Right lobe of liver (tissue), 6 donors: ENCODE data around the gene ALLC. TPM values are rescaled to one million over a fixed set of nuclear protein-coding genes. Genes with fewer than 3 reads are reported as not detected.

Source experiments
- ATAC-seq, 4 donors: fragments of 200-7000 bp; cut with Tn5 transposase; one replicate each; pipeline ENCODE4 v1.9.1; 2020; ENCODE audit warnings: mild to moderate bottlenecking in 4 of 4, moderate library complexity in 4 of 4
- DNase-seq, 3 donors: peaks; one replicate each; pipeline ENCODE4 v3.0.0-alpha.2; 2020
- H3K27ac ChIP-seq, 3 donors: fragments of 200-600 bp; one replicate each; pipeline ENCODE4 v1.8.0; 2022
- H3K27me3 ChIP-seq, 2 donors: fragments of 200-600 bp; one replicate each; pipeline ENCODE4 v1.8.0; 2022
- H3K36me3 ChIP-seq, 4 donors: fragments of 200-600 bp; sonication (generic) in 1 of 4; one replicate each; pipeline versions ENCODE4 v1.5.1 to v1.8.0; 2017 to 2022; ENCODE audit warnings: control low read depth in 1 of 4
- H3K4me1 ChIP-seq, 4 donors: fragments of 200-600 bp; sonication (generic) in 1 of 4; one replicate each; pipeline versions ENCODE4 v1.5.1 to v1.8.0; 2017 to 2022; ENCODE audit warnings: control low read depth in 1 of 4
- H3K4me3 ChIP-seq, 3 donors: fragments of 200-600 bp; one replicate each; pipeline ENCODE4 v1.8.0; 2022
- H3K9me3 ChIP-seq, 4 donors: fragments of 200-600 bp; sonication (generic) in 1 of 4; one replicate each; pipeline versions ENCODE4 v1.5.1 to v1.8.0; 2017 to 2022; ENCODE audit warnings: control low read depth in 1 of 4
- POLR2A ChIP-seq: fragments of 450-650 bp; IDR thresholded peaks from one replicate; pipeline ENCODE4 v1.6.1; 2017; ENCODE audit warnings: antibody characterized with exemption, mild to moderate bottlenecking
- WGBS: methylation state at CpG from one replicate; pipeline ENCODE4 v1.1.6; 2018; ENCODE audit warnings: low coverage, low lambda C conversion rate; ENCODE audit not compliant: insufficient coverage; ENCODE audit errors: missing lambda C conversion rate; 5-methylcytosine and 5-hydroxymethylcytosine counted together
- intact Hi-C, 2 donors: fragments of 100-400 bp; cut with DNase I; formaldehyde crosslinking; loops; one replicate each; pipeline versions ENCODE4 v1.11.2 to v1.14.1; 2022
- total RNA-seq, 6 experiments: library from RNA; depleted of rRNA in 2 of 6; stranded (reverse); fragments of >200 nt in 2 of 6; fragmentation: NEBNext Ultra II Directional in 3 of 6; extraction: Animal tissue kit (Norgen Biotek cat#: 25700) in 3 of 6; gene quantifications; one replicate each; pipeline versions ENCODE4 v1.1.0 to v1.2.4, GENCODE V29; 2016 to 2023
- TF ChIP-seq, protein P1 (sequence below), 4 donors: fragments of 200-600 bp in 3 of 4; fragments of 450-650 bp in 1 of 4; IDR thresholded peaks; one replicate each; pipeline versions ENCODE4 v1.5.1 to v1.8.0; 2016 to 2022; ENCODE audit warnings: antibody characterized with exemption in 4 of 4, mild to moderate bottlenecking in 2 of 4
- donor health status: DM: no; HTN: yes; CAD: no.
- donor health status: DM: no; HTN: no; CAD: no.
- donor health status: DM: no; HTN: no; CAD: no.
- donor health status: DM: no; HTN: yes; CAD: no.
- donor health status: DM: no; HTN: yes; CAD: no.

Gene ALLC
- total RNA-seq, 6 experiments from 2014 or later, result 0.18 to 0.63 (median 0.31) TPM; not detected in 1

DNA sequence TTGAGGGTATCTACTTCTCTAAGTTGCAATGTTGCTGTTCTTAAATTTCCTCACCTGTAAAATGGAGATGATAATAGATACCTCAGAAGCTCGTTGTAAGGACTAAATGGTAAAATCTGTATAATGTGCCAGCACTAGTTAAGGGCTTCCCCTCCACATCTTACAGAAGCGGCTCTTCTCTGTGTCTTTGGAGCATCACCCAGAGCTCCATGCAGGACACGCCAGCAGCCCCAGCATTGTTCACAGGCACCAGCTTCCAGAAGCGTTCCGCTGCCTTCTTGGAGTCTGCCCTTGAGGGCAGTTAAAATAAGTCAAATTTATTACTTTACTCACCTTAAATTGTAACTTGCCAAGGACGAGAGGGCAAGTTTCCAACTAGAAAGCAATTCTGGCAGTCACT is 51.2 kb downstream of the ALLC start:
- Histone ChIP-seq H3K36me3 (no peaks in the 10 kb centered on the region), H3K4me3 (no peak overlapping the region), H3K9me3 (no peaks in the 10 kb centered on the region), H3K27ac (no peak overlapping the region), H3K27me3 (no peaks in the 10 kb centered on the region), H3K4me1 (no peaks in the 10 kb centered on the region)
- no peak for ATAC-seq
- intact Hi-C loops, result no loop called here
- TF ChIP-seq, protein P1, sequence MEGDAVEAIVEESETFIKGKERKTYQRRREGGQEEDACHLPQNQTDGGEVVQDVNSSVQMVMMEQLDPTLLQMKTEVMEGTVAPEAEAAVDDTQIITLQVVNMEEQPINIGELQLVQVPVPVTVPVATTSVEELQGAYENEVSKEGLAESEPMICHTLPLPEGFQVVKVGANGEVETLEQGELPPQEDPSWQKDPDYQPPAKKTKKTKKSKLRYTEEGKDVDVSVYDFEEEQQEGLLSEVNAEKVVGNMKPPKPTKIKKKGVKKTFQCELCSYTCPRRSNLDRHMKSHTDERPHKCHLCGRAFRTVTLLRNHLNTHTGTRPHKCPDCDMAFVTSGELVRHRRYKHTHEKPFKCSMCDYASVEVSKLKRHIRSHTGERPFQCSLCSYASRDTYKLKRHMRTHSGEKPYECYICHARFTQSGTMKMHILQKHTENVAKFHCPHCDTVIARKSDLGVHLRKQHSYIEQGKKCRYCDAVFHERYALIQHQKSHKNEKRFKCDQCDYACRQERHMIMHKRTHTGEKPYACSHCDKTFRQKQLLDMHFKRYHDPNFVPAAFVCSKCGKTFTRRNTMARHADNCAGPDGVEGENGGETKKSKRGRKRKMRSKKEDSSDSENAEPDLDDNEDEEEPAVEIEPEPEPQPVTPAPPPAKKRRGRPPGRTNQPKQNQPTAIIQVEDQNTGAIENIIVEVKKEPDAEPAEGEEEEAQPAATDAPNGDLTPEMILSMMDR (IDR thresholded peaks at IDR 0.05), result no peak
- TF ChIP-seq POLR2A, result no peak
- no peak for DNase-seq
- 60% methylated on average over 6 of the region's 6 CpGs for WGBS

DNA sequence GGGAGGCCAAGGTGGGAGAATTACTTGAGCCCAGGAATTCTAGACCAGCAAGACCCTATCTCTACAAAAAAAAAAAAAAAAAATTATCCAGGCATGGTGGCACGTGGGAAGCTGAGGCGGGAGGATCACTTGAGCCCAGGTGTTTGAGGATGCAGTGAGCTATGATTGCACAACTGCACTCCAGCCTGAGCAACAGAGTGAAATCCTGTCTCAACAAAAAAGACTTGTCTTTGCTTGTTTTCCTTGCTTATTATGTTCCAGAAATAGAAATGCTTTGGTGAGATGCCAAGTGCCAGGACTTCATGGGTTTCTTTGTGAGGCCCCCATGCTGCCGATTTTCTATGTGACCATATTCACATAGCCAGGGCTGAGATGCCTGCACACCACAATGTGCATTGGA is 54.4 kb downstream of the ALLC start:
- H3K27me3 ChIP-seq, result no peaks in the 10 kb centered on the region
- ATAC-seq (no peak), DNase-seq (no peak)
- no peak overlapping the region for H3K27ac ChIP-seq
- no peaks in the 10 kb centered on the region for H3K9me3 ChIP-seq
- intact Hi-C loops, result no loop called here
- no peaks in the 10 kb centered on the region for H3K4me1 ChIP-seq
- 36% methylated on average over 3 of the region's 3 CpGs for WGBS
- no peak overlapping the region for H3K4me3 ChIP-seq
- TF ChIP-seq, protein P1 (IDR thresholded peaks at IDR 0.05), result no peak
- no peak for TF ChIP-seq POLR2A
- no peaks in the 10 kb centered on the region for H3K36me3 ChIP-seq

DNA sequence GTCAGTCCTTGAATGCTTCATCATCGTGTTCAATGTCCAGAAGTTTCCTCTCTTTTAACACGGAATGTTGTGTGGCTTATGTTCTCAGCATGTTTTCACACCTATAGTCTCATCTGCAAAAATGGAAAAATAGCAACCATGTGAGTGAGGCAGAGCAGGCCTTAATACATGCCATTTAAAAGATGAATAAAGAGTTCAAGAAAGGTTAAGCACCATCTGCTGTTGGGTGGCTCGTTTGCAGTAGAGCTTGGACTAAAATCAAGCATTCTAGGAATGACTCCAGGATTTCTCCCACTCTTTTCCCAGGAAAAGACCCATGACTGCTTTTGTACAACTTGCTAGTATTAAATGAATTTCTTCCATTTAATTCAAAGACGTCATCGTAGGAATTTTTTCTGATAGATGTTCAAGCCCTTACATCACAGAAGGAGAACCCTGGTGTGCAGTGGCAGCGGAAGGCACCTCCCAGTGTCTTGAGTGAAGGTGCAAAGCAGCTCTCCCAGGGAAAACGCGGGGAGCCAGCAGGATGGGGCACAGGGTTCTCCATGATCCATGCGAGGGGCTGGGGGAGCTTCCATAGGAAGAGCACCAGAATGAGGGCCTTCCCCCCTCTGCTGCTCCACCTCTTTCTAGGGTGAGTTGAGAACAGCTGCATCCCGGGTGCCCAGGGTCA is 55.0 kb downstream of the ALLC start:
- no peak for ATAC-seq
- 60% methylated on average over 9 of the region's 10 CpGs for WGBS
- TF ChIP-seq POLR2A, result no peak
- TF ChIP-seq, protein P1 (IDR thresholded peaks at IDR 0.05), result no peak

DNA sequence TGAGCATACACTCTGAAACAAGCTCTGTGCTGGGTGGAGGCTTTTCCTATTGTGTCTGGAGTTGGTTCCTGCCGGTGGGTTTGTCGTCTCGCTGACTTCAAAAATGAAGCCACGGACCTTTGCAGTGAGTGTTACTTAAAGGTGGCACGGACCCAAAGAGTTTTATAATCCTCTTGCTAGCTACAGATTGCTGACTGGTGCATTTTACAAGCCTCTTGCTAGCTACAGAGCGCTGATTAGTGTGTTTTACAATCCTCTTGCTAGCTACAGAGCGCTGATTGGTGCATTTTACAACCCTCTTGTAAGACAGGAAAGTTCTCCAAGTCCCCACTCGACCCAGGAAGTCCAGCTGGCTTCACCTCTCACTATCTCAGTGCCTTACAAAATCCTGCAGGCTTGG is 60.7 kb downstream of the ALLC start:
- intact Hi-C loops, result no loop called here

More for the DNA sequence above, 55.0 kb downstream of the ALLC start:
- Histone ChIP-seq H3K4me3 (no peak overlapping the region), H3K4me1 (no peaks in the 10 kb centered on the region), H3K9me3 (no peaks in the 10 kb centered on the region), H3K27ac (no peak overlapping the region), H3K36me3 (no peaks in the 10 kb centered on the region), H3K27me3 (no peaks in the 10 kb centered on the region)
- intact Hi-C loops, result no loop called here
- no peak for DNase-seq

More for the DNA sequence above, 60.7 kb downstream of the ALLC start:
- Histone ChIP-seq H3K4me3 (no peak overlapping the region), H3K4me1 (no peaks in the 10 kb centered on the region), H3K27ac (no peak overlapping the region), H3K36me3 (no peaks in the 10 kb centered on the region), H3K27me3 (no peaks in the 10 kb centered on the region), H3K9me3 (no peaks in the 10 kb centered on the region)
- DNase-seq (no peak), ATAC-seq (no peak)
- 49% methylated on average over 8 of the region's 8 CpGs for WGBS
- TF ChIP-seq, protein P1 (IDR thresholded peaks at IDR 0.05), result no peak
- no peak for TF ChIP-seq POLR2A
